Ishikawa (cell line): ENCODE measurements around the gene NGB.

Experiments used
- CEBPB ChIP-seq: IDR thresholded peaks from 2 replicates; pipeline ENCODE4 v1.6.1; 2012
- CREB1 ChIP-seq: IDR thresholded peaks from 2 replicates; pipeline ENCODE4 v1.6.1; 2012; ENCODE audit warnings: low read depth
- EGR1 ChIP-seq: IDR thresholded peaks from 2 replicates; pipeline ENCODE4 v1.6.1; 2012
- EP300 ChIP-seq: IDR thresholded peaks from 2 replicates; pipeline ENCODE4 v1.6.1; 2012; ENCODE audit warnings: borderline replicate concordance
- FOXM1 ChIP-seq: IDR thresholded peaks from 2 replicates; pipeline ENCODE4 v1.6.1; 2012; ENCODE audit warnings: low read depth, borderline replicate concordance
- MAX ChIP-seq: IDR thresholded peaks from 2 replicates; pipeline ENCODE4 v1.6.1; 2012
- RAD21 ChIP-seq: IDR thresholded peaks from 2 replicates; pipeline ENCODE4 v1.6.1; 2012; ENCODE audit warnings: low read depth
- REST ChIP-seq: IDR thresholded peaks from 2 replicates; pipeline ENCODE4 v1.6.1; 2012; ENCODE audit warnings: low read depth, mild to moderate bottlenecking
- TAF1 ChIP-seq: IDR thresholded peaks from 2 replicates; pipeline ENCODE4 v1.6.1; 2012; ENCODE audit warnings: low read depth, mild to moderate bottlenecking
- TEAD4 ChIP-seq: IDR thresholded peaks from 2 replicates; pipeline ENCODE4 v1.6.1; 2012
- YY1 ChIP-seq: IDR thresholded peaks from 2 replicates; pipeline ENCODE4 v1.6.1; 2012; ENCODE audit warnings: low read depth
- ZBTB7A ChIP-seq: IDR thresholded peaks from 2 replicates; pipeline ENCODE4 v1.6.1; 2012; ENCODE audit warnings: low read depth
- TF ChIP-seq, protein P1 (sequence below): IDR thresholded peaks from 2 replicates; pipeline ENCODE4 v1.6.1; 2012

GRCh38 chr14:77257700-77258099 is 13.3 kb downstream of the NGB start:
- TF ChIP-seq MAX, result no peak
- TF ChIP-seq EGR1, result no peak
- TF ChIP-seq, protein P1, sequence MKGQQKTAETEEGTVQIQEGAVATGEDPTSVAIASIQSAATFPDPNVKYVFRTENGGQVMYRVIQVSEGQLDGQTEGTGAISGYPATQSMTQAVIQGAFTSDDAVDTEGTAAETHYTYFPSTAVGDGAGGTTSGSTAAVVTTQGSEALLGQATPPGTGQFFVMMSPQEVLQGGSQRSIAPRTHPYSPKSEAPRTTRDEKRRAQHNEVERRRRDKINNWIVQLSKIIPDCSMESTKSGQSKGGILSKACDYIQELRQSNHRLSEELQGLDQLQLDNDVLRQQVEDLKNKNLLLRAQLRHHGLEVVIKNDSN, result no peak
- no peak for TF ChIP-seq YY1
- no peak for TF ChIP-seq REST
- no peak for TF ChIP-seq CEBPB
- no peak for TF ChIP-seq EP300
- no peak for TF ChIP-seq TAF1
- TF ChIP-seq ZBTB7A, result no peak
- no peak for TF ChIP-seq CREB1
- no peak for TF ChIP-seq TEAD4
- no peak for TF ChIP-seq FOXM1
- no peak for TF ChIP-seq RAD21
